GM15510 (cell line): ENCODE results near the gene GTF3C1.

Experiments
- POLR2A ChIP-seq: IDR thresholded peaks from 3 replicates; pipeline ENCODE4 v1.6.1; 2011; ENCODE audit warnings: borderline replicate concordance; ENCODE audit not compliant: insufficient read length; ENCODE audit errors: extremely low read depth

Gene GTF3C1

DNA sequence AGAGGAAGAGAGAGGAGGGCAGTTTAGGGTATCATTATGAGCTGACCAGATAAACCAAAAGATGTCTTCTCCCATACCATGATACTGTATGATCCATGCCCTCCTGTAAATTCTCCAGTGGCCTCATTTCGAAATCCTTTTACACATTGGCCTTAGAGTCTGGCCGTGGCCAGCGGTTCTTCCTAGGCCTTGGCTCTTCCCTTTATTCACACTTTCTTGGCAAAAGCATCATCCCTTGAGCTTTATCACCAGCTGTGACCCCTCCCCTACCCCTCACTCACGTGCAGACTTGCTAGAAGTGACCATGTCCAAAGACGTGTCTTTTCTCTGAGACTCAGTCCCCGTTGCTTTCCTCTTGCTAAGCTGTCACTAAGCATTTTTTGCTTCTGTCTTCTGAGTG is 23.0 kb upstream of the GTF3C1 start:
- TF ChIP-seq POLR2A = no peak

DNA sequence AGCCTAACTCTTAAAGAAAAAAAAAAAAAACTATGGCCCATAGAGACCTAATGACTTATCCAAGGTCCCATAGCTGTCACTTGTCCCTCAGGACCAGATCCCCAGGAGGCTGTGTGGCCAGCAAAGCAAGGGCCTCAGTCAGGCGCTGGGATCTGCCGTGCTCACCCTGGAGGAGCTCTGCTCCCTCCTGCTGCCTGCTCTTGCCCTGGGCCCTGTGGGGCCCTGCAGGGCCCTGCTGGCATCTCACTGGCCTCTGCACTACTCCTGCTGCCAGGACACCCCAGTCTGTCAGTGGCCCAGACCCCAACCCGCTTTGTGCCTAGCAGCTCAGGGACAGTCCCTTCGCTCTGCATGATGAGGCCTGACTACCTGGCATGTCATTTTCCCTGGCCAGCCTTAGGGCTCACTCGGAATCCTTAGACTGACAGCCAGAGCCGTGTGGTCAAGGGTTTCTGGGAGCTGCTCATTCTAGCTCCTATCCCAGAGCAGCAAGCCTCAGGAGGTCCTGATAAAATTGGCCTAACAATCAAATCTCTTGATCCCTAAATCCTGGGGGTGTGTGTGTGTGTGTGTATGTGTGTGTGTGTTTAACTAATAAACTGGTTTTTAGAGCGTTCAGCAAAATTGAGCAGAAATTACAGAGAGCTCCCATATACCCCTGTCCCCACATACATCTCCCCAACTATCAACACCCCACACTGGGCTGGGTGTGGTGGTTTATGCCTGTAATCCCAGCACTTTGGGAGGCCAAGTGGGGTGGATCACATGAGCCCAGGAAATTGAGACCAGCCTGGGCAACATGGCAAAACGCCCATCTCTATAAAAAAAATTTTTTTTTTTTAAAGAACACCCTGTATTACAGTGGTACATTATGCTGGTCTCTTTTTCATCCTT is 22.0 kb upstream of the GTF3C1 start:
- TF ChIP-seq POLR2A = no peak

DNA sequence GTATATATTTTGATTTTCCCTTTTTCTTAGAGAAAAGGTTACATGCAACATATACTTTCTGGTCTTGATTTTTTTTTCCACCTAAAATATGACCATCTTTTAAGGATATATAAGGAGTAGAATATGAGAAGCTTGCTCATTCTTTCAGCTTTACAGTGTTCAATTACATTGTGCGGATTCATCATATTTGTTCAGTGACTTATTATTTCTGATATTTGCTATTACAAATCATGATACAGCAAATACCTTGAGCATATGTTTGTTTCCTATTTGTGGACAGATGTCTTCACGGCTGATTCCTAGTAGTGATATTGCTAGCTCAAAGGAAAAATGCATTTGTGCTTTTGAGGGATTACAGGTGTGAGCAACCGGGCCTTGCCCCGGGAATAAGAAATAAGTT is 18.4 kb upstream of the GTF3C1 start:
- no peak for TF ChIP-seq POLR2A

DNA sequence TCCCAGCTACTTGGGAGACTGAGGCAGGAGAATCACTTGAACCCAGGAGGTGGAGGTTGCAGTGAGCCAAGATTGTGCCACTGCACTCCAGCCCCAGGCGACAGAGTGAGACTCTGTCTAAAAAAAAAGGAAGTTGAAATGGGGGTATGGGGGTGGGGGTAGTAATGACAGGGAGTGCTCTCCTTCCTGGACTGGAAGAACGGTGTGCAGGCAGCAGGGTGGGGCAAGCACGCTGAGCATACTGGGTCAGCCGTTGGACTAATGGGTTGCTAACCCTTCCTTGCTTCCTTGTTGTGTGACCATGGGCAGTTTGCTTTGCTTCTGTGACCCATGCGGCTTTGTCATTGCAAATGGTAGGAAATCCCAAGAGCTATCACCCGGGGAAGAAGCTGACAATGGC is 16.7 kb upstream of the GTF3C1 start:
- TF ChIP-seq POLR2A = no peak

DNA sequence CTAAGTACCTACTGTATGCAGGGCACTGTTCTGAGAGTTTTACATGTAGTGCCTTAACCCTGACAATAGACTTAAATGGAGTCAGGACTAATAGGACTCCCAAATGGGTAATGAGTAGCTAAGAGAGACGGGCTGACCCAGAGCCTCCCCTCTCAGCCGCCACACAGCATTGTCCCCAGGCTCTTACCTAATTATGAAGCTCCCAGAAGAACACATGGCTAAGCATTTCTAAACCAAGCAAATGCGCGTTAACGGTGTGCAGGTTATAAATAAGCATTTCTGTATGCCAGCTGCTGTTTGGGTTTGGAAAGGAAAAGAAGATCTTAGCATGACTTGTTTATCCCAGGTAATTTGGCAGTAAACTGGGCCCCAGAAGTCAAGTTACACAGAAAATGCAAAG is 14.5 kb upstream of the GTF3C1 start:
- TF ChIP-seq POLR2A = no peak

DNA sequence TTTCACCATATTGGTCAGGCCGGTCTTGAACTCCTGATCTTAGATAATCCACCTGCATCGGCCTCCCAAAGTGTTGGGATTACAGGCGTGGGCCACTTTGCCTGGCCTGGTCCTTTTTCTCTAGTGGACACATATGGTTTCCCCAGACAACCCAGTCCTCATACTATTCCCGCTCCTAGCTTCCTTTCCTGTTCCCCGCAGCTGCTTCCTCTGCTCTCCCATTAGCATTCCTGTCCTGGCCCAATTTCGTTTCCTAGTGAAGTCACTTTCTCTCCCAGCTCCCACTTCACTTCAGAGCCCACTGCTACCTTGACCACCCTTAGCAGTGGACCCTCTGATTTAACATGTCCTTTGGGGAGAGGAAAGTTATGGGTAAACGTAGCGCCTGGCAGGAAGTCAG is 11.5 kb upstream of the GTF3C1 start:
- TF ChIP-seq POLR2A = no peak

DNA sequence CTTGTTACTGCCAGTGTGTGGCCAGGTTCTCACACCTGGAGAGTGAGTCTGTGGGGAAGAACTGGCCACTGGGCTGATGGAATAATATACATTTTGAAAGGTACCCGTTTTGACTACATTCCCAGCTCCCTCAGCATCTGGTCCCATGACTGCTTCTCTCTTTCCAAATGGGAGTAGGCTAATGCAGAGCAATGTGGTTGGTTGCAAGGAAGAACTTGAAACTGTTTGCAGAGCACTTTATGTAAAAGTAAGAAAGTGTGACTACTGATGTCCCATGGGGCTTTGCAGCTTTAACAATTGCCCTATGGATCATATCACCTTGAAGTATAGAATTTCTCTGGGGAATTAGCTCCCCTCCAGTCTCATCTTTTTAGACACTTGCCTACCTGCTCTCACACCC is 9.2 kb upstream of the GTF3C1 start:
- no peak for TF ChIP-seq POLR2A

DNA sequence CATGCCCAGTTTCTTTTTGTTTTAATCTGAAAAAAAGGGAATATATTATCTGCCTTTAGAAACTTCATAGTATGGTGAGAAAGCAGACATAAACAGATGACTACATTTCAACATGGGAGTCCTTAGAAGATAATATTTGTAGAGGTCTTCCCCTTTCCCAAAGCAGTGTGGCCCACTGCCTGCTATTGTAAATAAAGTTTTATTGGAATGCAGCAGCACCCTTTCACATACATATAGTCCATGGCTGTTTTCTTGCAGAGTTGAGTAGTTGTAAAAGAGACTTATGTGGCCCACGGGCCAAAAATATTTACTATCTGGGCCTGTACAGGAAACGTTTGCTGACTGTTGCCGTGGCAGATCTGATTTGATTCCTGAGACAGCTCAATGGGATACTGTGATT is 8.7 kb upstream of the GTF3C1 start:
- no peak for TF ChIP-seq POLR2A

DNA sequence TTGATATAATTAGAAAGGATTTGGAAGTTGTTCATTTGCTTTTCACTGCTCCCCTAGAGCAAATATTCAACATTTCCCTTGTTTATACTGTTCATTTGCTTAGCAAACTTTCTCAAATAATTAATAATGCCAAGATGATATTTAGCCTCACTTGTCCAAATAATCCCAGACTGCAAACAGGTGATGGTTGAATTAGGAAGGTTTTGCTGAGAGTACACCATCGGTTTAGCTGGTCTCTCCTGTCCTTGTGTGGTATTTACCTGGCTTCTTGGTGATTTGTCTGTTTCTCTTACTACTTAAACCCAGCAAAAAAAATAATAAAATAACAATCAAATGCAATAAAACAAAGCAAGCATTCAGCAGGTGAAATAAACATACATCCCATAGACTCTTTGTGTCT is 6.8 kb upstream of the GTF3C1 start:
- TF ChIP-seq POLR2A = no peak

DNA sequence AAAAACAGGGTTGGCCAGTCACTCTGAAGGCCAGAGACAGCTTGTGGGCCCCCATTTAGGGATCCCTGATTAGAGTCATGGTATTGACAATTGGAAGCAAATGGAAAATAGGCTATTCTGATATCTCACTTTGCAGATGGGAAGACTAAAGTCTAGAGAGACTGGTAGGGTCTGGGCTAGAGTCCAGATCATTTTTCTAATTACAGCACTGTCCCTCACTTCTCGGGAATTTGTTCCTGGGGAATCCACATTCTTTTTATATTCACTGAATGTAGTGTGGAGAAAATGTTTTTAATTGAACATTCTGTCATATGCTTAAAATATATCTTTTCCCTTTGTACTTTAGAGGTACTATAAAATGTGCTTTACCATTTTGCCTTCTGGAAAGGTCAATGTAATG is 1.3 kb upstream of the GTF3C1 start:
- no peak for TF ChIP-seq POLR2A

DNA sequence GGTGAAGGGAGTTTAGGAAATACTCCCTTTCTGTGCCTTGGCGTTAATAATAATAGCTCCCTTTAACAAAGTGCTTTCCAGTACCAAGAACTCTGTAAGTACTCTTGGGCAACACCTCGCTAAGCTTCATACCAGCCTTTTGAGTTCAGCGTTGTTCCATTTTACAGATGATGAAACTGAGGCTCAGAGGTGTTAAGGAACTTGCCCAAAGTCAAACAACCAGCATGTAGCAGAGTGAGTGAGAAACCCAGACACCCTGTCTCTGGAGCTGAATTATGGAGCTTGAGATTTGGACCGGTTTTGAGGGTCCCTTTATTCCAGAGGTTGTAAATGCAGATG is 838 bp upstream of the GTF3C1 start:
- TF ChIP-seq POLR2A = no peak

DNA sequence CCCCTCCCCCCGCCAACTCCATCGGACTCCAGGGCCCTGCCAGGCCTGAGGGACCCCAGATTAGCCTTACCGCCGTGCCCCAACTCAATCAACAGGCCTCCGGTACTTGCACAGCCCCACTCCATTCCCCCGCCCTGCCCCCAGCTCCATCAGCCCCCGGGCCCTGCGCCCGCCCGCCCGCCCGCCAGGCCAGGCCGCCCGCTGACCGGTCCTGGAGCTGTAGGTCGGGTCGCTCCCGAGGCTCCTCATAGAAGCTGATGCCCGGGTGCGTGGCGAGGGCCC is 308 bp downstream of the GTF3C1 start:
- no peak for TF ChIP-seq POLR2A

DNA sequence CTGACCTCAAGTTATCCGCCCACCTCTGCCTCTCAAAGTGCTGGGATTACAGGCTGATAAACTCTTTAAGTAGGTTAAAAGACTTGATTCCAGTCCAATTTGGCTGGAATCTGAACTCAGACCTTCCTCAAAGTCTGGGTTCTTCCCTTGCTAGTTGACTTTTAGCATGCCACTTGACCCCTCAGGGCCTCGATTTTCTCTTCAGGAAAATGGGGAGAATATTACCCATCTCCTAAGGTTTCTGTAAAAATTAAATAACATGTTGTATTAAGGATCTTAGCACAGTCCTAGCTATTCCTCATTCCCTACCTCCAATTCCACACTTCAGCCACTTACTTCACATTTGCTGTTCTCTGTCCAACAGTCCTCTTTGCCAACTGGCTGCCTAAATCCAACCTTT is 1.9 kb downstream of the GTF3C1 start:
- no peak for TF ChIP-seq POLR2A

DNA sequence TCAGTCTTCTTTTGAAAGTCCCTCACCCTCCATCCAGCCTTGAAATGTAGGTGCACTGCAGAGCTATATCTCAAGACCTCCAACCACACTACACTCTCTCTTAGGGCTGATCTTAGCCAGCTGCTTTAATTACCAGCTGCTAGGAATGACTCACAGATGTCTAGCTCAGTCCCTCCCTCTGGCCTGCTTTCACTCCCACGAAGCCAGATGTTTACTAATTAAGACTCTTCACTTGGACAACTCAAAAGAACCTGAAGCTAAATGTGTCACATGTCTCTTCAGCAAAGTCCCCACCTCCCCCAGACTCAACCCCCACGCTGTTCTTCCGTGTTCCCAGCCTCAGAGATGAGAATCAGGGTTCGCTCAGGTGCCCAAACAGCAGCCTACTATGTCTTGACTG is 2.6 kb downstream of the GTF3C1 start:
- TF ChIP-seq POLR2A = no peak

DNA sequence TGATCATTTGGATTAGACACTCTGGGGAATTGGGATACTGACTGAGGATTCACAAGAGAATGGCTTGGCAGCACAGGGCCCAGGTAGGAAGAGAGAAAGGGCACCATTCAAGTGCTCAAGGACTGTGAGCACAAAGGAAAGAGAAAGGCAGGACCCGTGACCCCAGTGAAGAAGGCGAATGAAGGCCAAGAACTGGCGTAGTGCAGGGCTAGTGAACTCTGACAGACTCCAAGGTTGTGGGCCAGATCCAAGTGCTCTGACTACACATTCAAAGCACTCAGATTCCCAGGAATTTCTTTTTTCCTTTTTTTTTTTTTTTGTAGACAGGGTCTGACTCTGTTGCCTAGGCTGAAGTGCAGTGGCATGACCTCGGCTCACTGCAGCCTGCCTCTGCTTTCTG is 5.0 kb downstream of the GTF3C1 start:
- TF ChIP-seq POLR2A = no peak

DNA sequence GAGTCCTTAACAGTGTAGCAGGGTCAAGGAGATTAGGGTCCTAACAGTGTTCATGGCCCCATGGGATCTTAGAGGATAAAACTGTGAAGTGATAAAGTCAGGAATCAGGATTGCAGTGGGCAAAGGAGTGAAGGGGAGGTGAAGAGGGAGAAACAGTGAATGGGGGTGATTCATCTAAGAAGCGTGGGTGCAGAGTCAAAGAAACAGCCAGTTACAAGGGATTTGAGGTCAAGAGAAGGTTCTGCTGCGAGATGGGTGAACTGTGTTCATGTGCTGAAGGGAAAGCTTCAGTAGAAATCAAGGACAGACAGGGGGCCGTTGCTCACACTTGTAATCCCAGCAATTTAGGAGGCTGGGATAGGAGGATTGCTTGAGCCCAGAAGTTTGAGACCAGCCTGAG is 5.9 kb downstream of the GTF3C1 start:
- no peak for TF ChIP-seq POLR2A

DNA sequence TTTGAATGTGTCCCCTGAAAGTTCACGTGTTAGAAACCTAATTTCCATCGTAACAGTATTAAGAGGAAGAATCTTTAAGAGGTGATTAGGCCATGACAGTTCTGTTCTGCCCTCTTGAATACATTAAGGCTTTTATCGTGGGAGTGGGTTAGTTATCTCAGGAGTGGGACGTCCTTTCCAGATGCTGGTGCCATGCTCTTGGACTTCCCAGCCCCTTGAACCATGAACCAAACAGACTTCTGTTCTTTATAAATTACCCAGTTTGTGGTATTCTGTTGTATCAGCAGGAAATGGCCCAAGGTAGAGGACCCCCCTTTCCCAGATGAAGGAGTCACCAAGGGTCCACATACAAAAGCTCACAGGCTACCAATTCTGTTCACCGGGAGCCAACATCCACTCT is 10.1 kb downstream of the GTF3C1 start:
- TF ChIP-seq POLR2A = no peak
